Measurements from ENCODE around the gene PPM1H.
"Not testable (repeated sequence)": the region's sequence is repeated elsewhere in the genome, so short reads cannot be mapped to it uniquely, and the experiment has no call there.

- not testable (repeated sequence) for TF ChIP-seq POLR2A (IDR thresholded peaks at IDR 0.05; ENCODE audit: low read length); GATA1 (IDR thresholded peaks at IDR 0.05; ENCODE audit: low read depth, low read length)
These were observed 30.3 kb upstream of the PPM1H start for GRCh38 chr12:62965242-62965641.
